ENCODE measurements around the gene KAT2A.

KAT2A gene

GRCh38 chr17:42110301-42111264 is 10.6 kb downstream of the KAT2A start:
- Histone ChIP-seq H3K9me3 (ENCODE audit: control extremely low read depth in 1 of 5, control insufficient read depth in 4 of 5, insufficient read depth in 2 of 5, low read depth in 1 of 5, low read length in 4 of 5) (no peaks in the 10 kb centered on the region), H3K27ac (ENCODE audit: insufficient read depth in 1 of 2, low read depth in 1 of 2, low read length in 2 of 2, poor library complexity in 1 of 2, severe bottlenecking in 2 of 2) (peak overlapping the region in 1 of 2 experiments; percentile 88), H3K4me1 (ENCODE audit: control extremely low read depth in 1 of 4, control insufficient read depth in 4 of 4, insufficient read depth in 4 of 4, low read length in 3 of 4) (peaks cover 6 to 34% (median 31%) of the 10 kb centered on the region in 4 experiments), H3K27me3 (replicated peaks in 2 of 5; ENCODE audit: control insufficient read depth in 4 of 5, insufficient read depth in 5 of 5, low read length in 4 of 5) (no peaks in the 10 kb centered on the region), H3K4me3 (ENCODE audit: control insufficient read depth in 1 of 7, extremely low read depth in 1 of 7, insufficient read depth in 4 of 7, low read depth in 2 of 7, low read length in 6 of 7) (no peak overlapping the region), H3K36me3 (ENCODE audit: control insufficient read depth in 4 of 4, insufficient read depth in 4 of 4, low read length in 3 of 4) (peaks cover 0 to 30% (median 17%) of the 10 kb centered on the region in 4 experiments)
- POLR2A ChIA-PET: no interaction called here
- CTCF ChIA-PET: interaction anchor here (1.0 to 21.8 kb wide), 8 partner anchors 9 to 148 kb away, joined by 3 to 381 read pairs (median 4); partner anchors contain the start of genes CNP, DNAJC7, KAT2A and NKIRAS2
- no peak for DNase-seq
- 94% methylated on average over 15 of the region's 18 CpGs for WGBS (ENCODE audit: insufficient coverage)

- DNase-seq: no peak
- POLR2A ChIA-PET: interaction anchor here (0.9 kb wide), 1 partner anchor 10 kb away, joined by 3 read pairs; no protein-coding TSS in a partner anchor
- Histone ChIP-seq H3K9me3 (ENCODE audit: control extremely low read depth in 1 of 5, control insufficient read depth in 4 of 5, insufficient read depth in 2 of 5, low read depth in 1 of 5, low read length in 4 of 5) (no peaks in the 10 kb centered on the region), H3K27ac (ENCODE audit: insufficient read depth in 1 of 2, low read depth in 1 of 2, low read length in 2 of 2, poor library complexity in 1 of 2, severe bottlenecking in 2 of 2) (no peak overlapping the region), H3K4me1 (ENCODE audit: control extremely low read depth in 1 of 4, control insufficient read depth in 4 of 4, insufficient read depth in 4 of 4, low read length in 3 of 4) (peaks cover 6 to 34% (median 31%) of the 10 kb centered on the region in 4 experiments), H3K27me3 (replicated peaks in 2 of 5; ENCODE audit: control insufficient read depth in 4 of 5, insufficient read depth in 5 of 5, low read length in 4 of 5) (no peaks in the 10 kb centered on the region), H3K36me3 (ENCODE audit: control insufficient read depth in 4 of 4, insufficient read depth in 4 of 4, low read length in 3 of 4) (peaks cover 0 to 26% (median 8%) of the 10 kb centered on the region in 4 experiments), H3K4me3 (ENCODE audit: control insufficient read depth in 1 of 7, extremely low read depth in 1 of 7, insufficient read depth in 4 of 7, low read depth in 2 of 7, low read length in 6 of 7) (no peak overlapping the region)
- WGBS (ENCODE audit: insufficient coverage): 97% methylated on average over 6 of the region's 9 CpGs
- CTCF ChIA-PET: interaction anchor here (1.4 to 21.8 kb wide), 6 partner anchors 9 to 146 kb away, joined by 4 to 381 read pairs (median 18); partner anchors contain the start of genes CNP, DNAJC7 and NKIRAS2
Observed at GRCh38 chr17:42109086-42109485, 12.1 kb downstream of the KAT2A start.

- Histone ChIP-seq H3K36me3 (ENCODE audit: control insufficient read depth in 4 of 4, insufficient read depth in 4 of 4, low read length in 3 of 4) (peaks cover 0 to 28% (median 3%) of the 10 kb centered on the region in 4 experiments), H3K27ac (ENCODE audit: insufficient read depth in 1 of 2, low read depth in 1 of 2, low read length in 2 of 2, poor library complexity in 1 of 2, severe bottlenecking in 2 of 2) (no peak overlapping the region), H3K4me3 (ENCODE audit: control insufficient read depth in 1 of 7, extremely low read depth in 1 of 7, insufficient read depth in 4 of 7, low read depth in 2 of 7, low read length in 6 of 7) (peak overlapping the region in 6 of 7 experiments; percentile 36 to 65 (median 48)), H3K27me3 (replicated peaks in 2 of 5; ENCODE audit: control insufficient read depth in 4 of 5, insufficient read depth in 5 of 5, low read length in 4 of 5) (no peaks in the 10 kb centered on the region), H3K9me3 (ENCODE audit: control extremely low read depth in 1 of 5, control insufficient read depth in 4 of 5, insufficient read depth in 2 of 5, low read depth in 1 of 5, low read length in 4 of 5) (no peaks in the 10 kb centered on the region), H3K4me1 (ENCODE audit: control extremely low read depth in 1 of 4, control insufficient read depth in 4 of 4, insufficient read depth in 4 of 4, low read length in 3 of 4) (peaks cover 6 to 27% (median 26%) of the 10 kb centered on the region in 4 experiments)
- POLR2A ChIA-PET: interaction anchor here (0.9 kb wide), 1 partner anchor 9 kb away, joined by 3 read pairs; no protein-coding TSS in a partner anchor
- CTCF ChIA-PET: interaction anchor here (1.0 to 21.8 kb wide), 8 partner anchors 9 to 149 kb away, joined by 3 to 381 read pairs (median 4); partner anchors contain the start of genes DNAJC7, NKIRAS2 and ZNF385C
- WGBS (ENCODE audit: insufficient coverage): 38% methylated on average over 49 of the region's 51 CpGs
- peak; percentile 83 to 89 (median 88) for DNase-seq
Observed at GRCh38 chr17:42107597-42108576, 13.3 kb downstream of the KAT2A start.

- POLR2A ChIA-PET: no interaction called here
- Histone ChIP-seq H3K9me3 (ENCODE audit: control extremely low read depth in 1 of 5, control insufficient read depth in 4 of 5, insufficient read depth in 2 of 5, low read depth in 1 of 5, low read length in 4 of 5) (no peaks in the 10 kb centered on the region), H3K36me3 (ENCODE audit: control insufficient read depth in 4 of 4, insufficient read depth in 4 of 4, low read length in 3 of 4) (peaks cover 0 to 29% (median 3%) of the 10 kb centered on the region in 4 experiments), H3K27ac (ENCODE audit: insufficient read depth in 1 of 2, low read depth in 1 of 2, low read length in 2 of 2, poor library complexity in 1 of 2, severe bottlenecking in 2 of 2) (no peak overlapping the region), H3K27me3 (replicated peaks in 2 of 5; ENCODE audit: control insufficient read depth in 4 of 5, insufficient read depth in 5 of 5, low read length in 4 of 5) (no peaks in the 10 kb centered on the region), H3K4me3 (ENCODE audit: control insufficient read depth in 1 of 7, extremely low read depth in 1 of 7, insufficient read depth in 4 of 7, low read depth in 2 of 7, low read length in 6 of 7) (peak overlapping the region in 3 of 7 experiments; percentile 45 to 65 (median 48)), H3K4me1 (ENCODE audit: control extremely low read depth in 1 of 4, control insufficient read depth in 4 of 4, insufficient read depth in 4 of 4, low read length in 3 of 4) (peaks cover 2 to 23% (median 20%) of the 10 kb centered on the region in 4 experiments)
- CTCF ChIA-PET: interaction anchor here (1.2 to 21.8 kb wide), 6 partner anchors 8 to 84 kb away, joined by 4 to 381 read pairs (median 8); partner anchors contain the start of genes DNAJC7, NKIRAS2 and ZNF385C
- WGBS (ENCODE audit: insufficient coverage): 65% methylated on average over 5 of the region's 6 CpGs
- peak in 1 of 3 donors; percentile 23 for DNase-seq
Observed at GRCh38 chr17:42107124-42107523, 14.0 kb downstream of the KAT2A start.

GRCh38 chr17:42106009-42106408 is 15.2 kb downstream of the KAT2A start:
- 100% methylated on average over 1 of the region's 2 CpGs for WGBS (ENCODE audit: insufficient coverage)
- no peak for DNase-seq
- ChIA-PET POLR2A (interaction anchor here (1.0 kb wide), 1 partner anchor 14 kb away, joined by 3 read pairs; no protein-coding TSS in a partner anchor), CTCF (interaction anchor here (1.0 to 21.8 kb wide), 6 partner anchors 25 to 143 kb away, joined by 3 to 381 read pairs (median 4); partner anchors contain the start of genes DNAJC7 and NKIRAS2)
- H3K27me3 ChIP-seq (replicated peaks in 2 of 5; ENCODE audit: control insufficient read depth in 4 of 5, insufficient read depth in 5 of 5, low read length in 4 of 5): no peaks in the 10 kb centered on the region
- peaks cover 0 to 29% (median 3%) of the 10 kb centered on the region in 4 experiments for H3K36me3 ChIP-seq (ENCODE audit: control insufficient read depth in 4 of 4, insufficient read depth in 4 of 4, low read length in 3 of 4)
- H3K9me3 ChIP-seq (ENCODE audit: control extremely low read depth in 1 of 5, control insufficient read depth in 4 of 5, insufficient read depth in 2 of 5, low read depth in 1 of 5, low read length in 4 of 5): no peaks in the 10 kb centered on the region
- no peak overlapping the region for H3K4me3 ChIP-seq (ENCODE audit: control insufficient read depth in 1 of 7, extremely low read depth in 1 of 7, insufficient read depth in 4 of 7, low read depth in 2 of 7, low read length in 6 of 7)
- H3K27ac ChIP-seq (ENCODE audit: insufficient read depth in 1 of 2, low read depth in 1 of 2, low read length in 2 of 2, poor library complexity in 1 of 2, severe bottlenecking in 2 of 2): no peak overlapping the region
- H3K4me1 ChIP-seq (ENCODE audit: control extremely low read depth in 1 of 4, control insufficient read depth in 4 of 4, insufficient read depth in 4 of 4, low read length in 3 of 4): peaks cover 0 to 20% (median 15%) of the 10 kb centered on the region in 4 experiments

- CTCF ChIA-PET: interaction anchor here (0.6 to 21.8 kb wide), 7 partner anchors 8 to 81 kb away, joined by 3 to 381 read pairs (median 9); partner anchors contain the start of genes DHX58, DNAJC7 and NKIRAS2
- Histone ChIP-seq H3K4me3 (ENCODE audit: control insufficient read depth in 1 of 7, extremely low read depth in 1 of 7, insufficient read depth in 4 of 7, low read depth in 2 of 7, low read length in 6 of 7) (no peak overlapping the region), H3K27ac (ENCODE audit: insufficient read depth in 1 of 2, low read depth in 1 of 2, low read length in 2 of 2, poor library complexity in 1 of 2, severe bottlenecking in 2 of 2) (no peak overlapping the region), H3K9me3 (ENCODE audit: control extremely low read depth in 1 of 5, control insufficient read depth in 4 of 5, insufficient read depth in 2 of 5, low read depth in 1 of 5, low read length in 4 of 5) (no peaks in the 10 kb centered on the region), H3K4me1 (ENCODE audit: control extremely low read depth in 1 of 4, control insufficient read depth in 4 of 4, insufficient read depth in 4 of 4, low read length in 3 of 4) (peaks cover 0 to 17% (median 15%) of the 10 kb centered on the region in 4 experiments), H3K27me3 (replicated peaks in 2 of 5; ENCODE audit: control insufficient read depth in 4 of 5, insufficient read depth in 5 of 5, low read length in 4 of 5) (no peaks in the 10 kb centered on the region), H3K36me3 (ENCODE audit: control insufficient read depth in 4 of 4, insufficient read depth in 4 of 4, low read length in 3 of 4) (peaks cover 0 to 27% (median 3%) of the 10 kb centered on the region in 4 experiments)
- no peak for DNase-seq
- no CpG with 5 or more reads among the region's 3 CpGs for WGBS (ENCODE audit: insufficient coverage)
- POLR2A ChIA-PET: no interaction called here
Observed at GRCh38 chr17:42104264-42104663, 16.9 kb downstream of the KAT2A start.
